Measurements from ENCODE around the gene NECAB3. TPM values are rescaled to one million over a fixed set of nuclear protein-coding genes. Genes with fewer than 3 reads are reported as not detected.

The NECAB3 gene
- total and polyA plus RNA-seq, 2 of the 13 experiments (the other 11 are each of a cell fraction or from before 2014, with no cell fraction given), result 61.5 to 65.5 TPM

- TF ChIP-seq ARID4A (CRISPR knock-in tag; IDR thresholded peaks at IDR 0.05; ENCODE audit: borderline replicate concordance), result peak; percentile 33; the same call in 1 of the 2 replicates
- TF ChIP-seq ZNF773 (CRISPR knock-in tag; IDR thresholded peaks at IDR 0.05; ENCODE audit: borderline replicate concordance), result no peak; the same call in 1 of the 2 replicates
- TF ChIP-seq SPEN (CRISPR knock-in tag; IDR thresholded peaks at IDR 0.05; ENCODE audit: low read depth), result no peak
- TF ChIP-seq ZBTB14 (CRISPR knock-in tag; IDR thresholded peaks at IDR 0.05), result no peak
- peak; percentile 33; the same call in 1 of the 2 replicates for TF ChIP-seq HBP1 (CRISPR knock-in tag; IDR thresholded peaks at IDR 0.05; ENCODE audit: low read depth)
- TF ChIP-seq TRAFD1 (CRISPR knock-in tag; IDR thresholded peaks at IDR 0.05; ENCODE audit: borderline replicate concordance), result no peak
- 0 out of 2 replicates have a peak, but pooled peaks have one; percentile 24 for TF ChIP-seq MXD1 (CRISPR knock-in tag; IDR thresholded peaks at IDR 0.05)
- TF ChIP-seq ZNF781 (CRISPR knock-in tag; IDR thresholded peaks at IDR 0.05; ENCODE audit: borderline replicate concordance, not compliant biosample characterization), result no peak
- TF ChIP-seq TFDP2 (CRISPR knock-in tag; IDR thresholded peaks at IDR 0.05), result peak; percentile 26; the same call in 1 of the 2 replicates
- no peak for TF ChIP-seq ELF3 (CRISPR knock-in tag; IDR thresholded peaks at IDR 0.05)
- no peak for TF ChIP-seq TBP (CRISPR knock-in tag; IDR thresholded peaks at IDR 0.05)
- peak; percentile 44; the same call in 1 of the 2 replicates for TF ChIP-seq NFKB2 (CRISPR knock-in tag; IDR thresholded peaks at IDR 0.05; ENCODE audit: borderline replicate concordance)
- no peak for TF ChIP-seq CREB1 (IDR thresholded peaks at IDR 0.05)
- no peak for TF ChIP-seq CREB1 (CRISPR knock-in tag; IDR thresholded peaks at IDR 0.05)
- TF ChIP-seq ZNF710 (CRISPR knock-in tag; IDR thresholded peaks at IDR 0.05; ENCODE audit: borderline replicate concordance), result no peak
- no peak for TF ChIP-seq NFRKB (IDR thresholded peaks at IDR 0.05)
Measured at GRCh38 chr20:33653218-33653899, 20.9 kb downstream of the NECAB3 start (continued).
